Measurements from ENCODE around the gene RAB21. TPM values are rescaled to one million over a fixed set of nuclear protein-coding genes. Genes with fewer than 3 reads are reported as not detected.
"Not testable (repeated sequence)": the region's sequence is repeated elsewhere in the genome, so short reads cannot be mapped to it uniquely, and the experiment has no call there.

The RAB21 gene
- total RNA-seq, 2 experiments from 2014 or later = 72.7 to 76.8 TPM

GRCh38 chr12:71756054-71756690 lies 1.5 kb downstream of the RAB21 start:
- intact Hi-C loops (cut with micrococcal nuclease) = loop anchor here (5.0 to 10.0 kb wide), 2 partner anchors 51 to 1511 kb away; partner anchors contain the start of gene CNOT2
- Mint-ChIP-seq H3K4me1 (ENCODE audit: low read depth) (peaks cover 38% of the 10 kb centered on the region), H3K36me3 (peaks cover 57% of the 10 kb centered on the region), H3K27me3 (no peaks in the 10 kb centered on the region), H3K27ac (peak overlapping the region; percentile 98), H3K4me3 (peak overlapping the region; percentile 95), H3K9me3 (peaks cover 30% of the 10 kb centered on the region)
- no peak for DNase-seq
- POLR2A ChIA-PET = interaction anchor here (3.0 to 4.2 kb wide), 2 partner anchors 83 to 93 kb away, joined by 23 to 37 read pairs; partner anchors contain the start of genes TBC1D15, THAP2 and ZFC3H1
- CTCF ChIA-PET = interaction anchor here (0.6 to 2.1 kb wide), 6 partner anchors 9 to 829 kb away, joined by 3 to 18 read pairs (median 4); partner anchors contain the start of genes THAP2 and ZFC3H1

- ChIA-PET CTCF (interaction anchor here (0.6 to 2.5 kb wide), 3 partner anchors 13 to 68 kb away, joined by 3 to 8 read pairs (median 5); no protein-coding TSS in a partner anchor), POLR2A (interaction anchor here (0.5 to 1.0 kb wide), 2 partner anchors 80 to 1981 kb away, joined by 3 read pairs; partner anchors contain the start of gene TBC1D15)
- intact Hi-C loops (cut with micrococcal nuclease) = loop anchor here (5.0 to 10.0 kb wide), 2 partner anchors 47 to 1515 kb away; partner anchors contain the start of gene CNOT2
- Mint-ChIP-seq H3K36me3 (peaks cover 71% of the 10 kb centered on the region), H3K9me3 (peaks cover 40% of the 10 kb centered on the region), H3K27me3 (no peaks in the 10 kb centered on the region), H3K4me3 (no peak overlapping the region), H3K27ac (peak overlapping the region; percentile 23), H3K4me1 (ENCODE audit: low read depth) (peaks cover 48% of the 10 kb centered on the region)
- DNase-seq = no peak
These were observed 5.3 kb downstream of the RAB21 start for GRCh38 chr12:71759941-71760340.

GRCh38 chr12:71760471-71760870 lies 5.8 kb downstream of the RAB21 start:
- peaks cover 40% of the 10 kb centered on the region for H3K9me3 Mint-ChIP-seq
- POLR2A ChIA-PET = interaction anchor here (1.0 kb wide), 1 partner anchor 79 kb away, joined by 3 read pairs; the partner anchor contains the start of gene TBC1D15
- intact Hi-C loops (cut with micrococcal nuclease) = no loop called here
- no peak for DNase-seq
- peaks cover 70% of the 10 kb centered on the region for H3K36me3 Mint-ChIP-seq
- no peaks in the 10 kb centered on the region for H3K27me3 Mint-ChIP-seq
- peak overlapping the region; percentile 23 for H3K27ac Mint-ChIP-seq
- peaks cover 54% of the 10 kb centered on the region for H3K4me1 Mint-ChIP-seq (ENCODE audit: low read depth)
- CTCF ChIA-PET = interaction anchor here (1.4 kb wide), 1 partner anchor 20 kb away, joined by 5 read pairs; no protein-coding TSS in a partner anchor
- no peak overlapping the region for H3K4me3 Mint-ChIP-seq

GRCh38 chr12:71761354-71761753 lies 6.7 kb downstream of the RAB21 start:
- peaks cover 58% of the 10 kb centered on the region for H3K4me1 Mint-ChIP-seq (ENCODE audit: low read depth)
- intact Hi-C loops (cut with micrococcal nuclease); H3K27me3 Mint-ChIP-seq; DNase-seq; H3K27ac Mint-ChIP-seq; POLR2A ChIA-PET; H3K4me3 Mint-ChIP-seq: not testable (repeated sequence)
- CTCF ChIA-PET = interaction anchor here (1.4 kb wide), 1 partner anchor 19 kb away, joined by 5 read pairs; no protein-coding TSS in a partner anchor
- H3K9me3 Mint-ChIP-seq = peaks cover 40% of the 10 kb centered on the region
- peaks cover 62% of the 10 kb centered on the region for H3K36me3 Mint-ChIP-seq

GRCh38 chr12:71763677-71764379 lies 9.2 kb downstream of the RAB21 start:
- H3K4me3 Mint-ChIP-seq = no peak overlapping the region
- CTCF ChIA-PET = interaction anchor here (1.3 to 2.1 kb wide), 2 partner anchors 16 to 17 kb away, joined by 4 to 6 read pairs; no protein-coding TSS in a partner anchor
- peak overlapping the region; percentile 3 for H3K27ac Mint-ChIP-seq
- intact Hi-C loops (cut with micrococcal nuclease) = no loop called here
- POLR2A ChIA-PET = no interaction called here
- peaks cover 64% of the 10 kb centered on the region for H3K4me1 Mint-ChIP-seq (ENCODE audit: low read depth)
- no peaks in the 10 kb centered on the region for H3K27me3 Mint-ChIP-seq
- H3K9me3 Mint-ChIP-seq = peaks cover 34% of the 10 kb centered on the region
- DNase-seq = no peak
- peaks cover 38% of the 10 kb centered on the region for H3K36me3 Mint-ChIP-seq

- ChIA-PET POLR2A (no interaction called here), CTCF (interaction anchor here (1.3 to 2.1 kb wide), 2 partner anchors 15 to 18 kb away, joined by 4 to 6 read pairs; no protein-coding TSS in a partner anchor)
- H3K27ac Mint-ChIP-seq = no peak overlapping the region
- intact Hi-C loops (cut with micrococcal nuclease) = no loop called here
- no peak for DNase-seq
- H3K4me1 Mint-ChIP-seq (ENCODE audit: low read depth) = peaks cover 60% of the 10 kb centered on the region
- peaks cover 24% of the 10 kb centered on the region for H3K9me3 Mint-ChIP-seq
- peaks cover 29% of the 10 kb centered on the region for H3K36me3 Mint-ChIP-seq
- no peaks in the 10 kb centered on the region for H3K27me3 Mint-ChIP-seq
- no peak overlapping the region for H3K4me3 Mint-ChIP-seq
These were observed 10.1 kb downstream of the RAB21 start for GRCh38 chr12:71764587-71765321.

GRCh38 chr12:71766202-71766601 lies 11.5 kb downstream of the RAB21 start:
- Mint-ChIP-seq H3K4me1 (ENCODE audit: low read depth) (peaks cover 63% of the 10 kb centered on the region), H3K9me3 (peaks cover 11% of the 10 kb centered on the region), H3K27ac (no peak overlapping the region), H3K27me3 (no peaks in the 10 kb centered on the region), H3K4me3 (no peak overlapping the region), H3K36me3 (peaks cover 25% of the 10 kb centered on the region)
- intact Hi-C loops (cut with micrococcal nuclease) = no loop called here
- ChIA-PET POLR2A (interaction anchor here (0.9 kb wide), 1 partner anchor 12 kb away, joined by 3 read pairs; the partner anchor contains the start of gene RAB21), CTCF (interaction anchor here (1.6 kb wide), 1 partner anchor 12 kb away, joined by 7 read pairs; the partner anchor contains the start of gene RAB21)
- DNase-seq = no peak

- Mint-ChIP-seq H3K9me3 (peaks cover 11% of the 10 kb centered on the region), H3K4me1 (ENCODE audit: low read depth) (peaks cover 63% of the 10 kb centered on the region), H3K27ac (no peak overlapping the region), H3K36me3 (peaks cover 29% of the 10 kb centered on the region), H3K27me3 (no peaks in the 10 kb centered on the region), H3K4me3 (no peak overlapping the region)
- DNase-seq = no peak
- ChIA-PET POLR2A (interaction anchor here (0.9 to 2.0 kb wide), 3 partner anchors 13 to 104 kb away, joined by 3 to 6 read pairs (median 3); partner anchors contain the start of gene RAB21), CTCF (interaction anchor here (1.3 to 1.6 kb wide), 3 partner anchors 13 to 79 kb away, joined by 3 to 7 read pairs (median 5); partner anchors contain the start of gene RAB21)
- intact Hi-C loops (cut with micrococcal nuclease) = no loop called here
These were observed 12.5 kb downstream of the RAB21 start for GRCh38 chr12:71767183-71767582.

GRCh38 chr12:71768900-71769299 lies 14.2 kb downstream of the RAB21 start:
- Mint-ChIP-seq H3K36me3 (peaks cover 32% of the 10 kb centered on the region), H3K27ac (no peak overlapping the region), H3K9me3 (peaks cover 6% of the 10 kb centered on the region), H3K27me3 (no peaks in the 10 kb centered on the region), H3K4me3 (no peak overlapping the region), H3K4me1 (ENCODE audit: low read depth) (peaks cover 54% of the 10 kb centered on the region)
- POLR2A ChIA-PET = no interaction called here
- intact Hi-C loops (cut with micrococcal nuclease) = no loop called here
- CTCF ChIA-PET = interaction anchor here (1.4 to 1.7 kb wide), 2 partner anchors 22 to 78 kb away, joined by 3 to 7 read pairs; no protein-coding TSS in a partner anchor
- no peak for DNase-seq

- Mint-ChIP-seq H3K27me3 (no peaks in the 10 kb centered on the region), H3K4me3 (no peak overlapping the region), H3K4me1 (ENCODE audit: low read depth) (peaks cover 38% of the 10 kb centered on the region), H3K9me3 (no peaks in the 10 kb centered on the region), H3K27ac (no peak overlapping the region), H3K36me3 (peaks cover 32% of the 10 kb centered on the region)
- DNase-seq = no peak
- intact Hi-C loops (cut with micrococcal nuclease) = no loop called here
- ChIA-PET POLR2A (no interaction called here), CTCF (interaction anchor here (1.4 to 1.9 kb wide), 2 partner anchors 10 to 75 kb away, joined by 3 to 10 read pairs; no protein-coding TSS in a partner anchor)
These were observed 16.4 kb downstream of the RAB21 start for GRCh38 chr12:71771069-71771468.

- Mint-ChIP-seq H3K27me3 (no peaks in the 10 kb centered on the region), H3K9me3 (no peaks in the 10 kb centered on the region), H3K4me3 (no peak overlapping the region), H3K4me1 (ENCODE audit: low read depth) (peaks cover 21% of the 10 kb centered on the region), H3K36me3 (peaks cover 35% of the 10 kb centered on the region), H3K27ac (peak overlapping the region; percentile 42)
- DNase-seq = no peak
- POLR2A ChIA-PET = no interaction called here
- intact Hi-C loops (cut with micrococcal nuclease) = no loop called here
- CTCF ChIA-PET = interaction anchor here (1.0 to 1.9 kb wide), 4 partner anchors 8 to 59 kb away, joined by 3 to 10 read pairs (median 4); no protein-coding TSS in a partner anchor
These were observed 18.1 kb downstream of the RAB21 start for GRCh38 chr12:71772735-71773134.
